ENCODE results near the gene CDCP1. TPM values are rescaled to one million over a fixed set of nuclear protein-coding genes. Genes with fewer than 3 reads are reported as not detected.

Gene CDCP1
- total RNA-seq, 2 experiments from 2014 or later = 5.3 to 7.0 TPM

DNA sequence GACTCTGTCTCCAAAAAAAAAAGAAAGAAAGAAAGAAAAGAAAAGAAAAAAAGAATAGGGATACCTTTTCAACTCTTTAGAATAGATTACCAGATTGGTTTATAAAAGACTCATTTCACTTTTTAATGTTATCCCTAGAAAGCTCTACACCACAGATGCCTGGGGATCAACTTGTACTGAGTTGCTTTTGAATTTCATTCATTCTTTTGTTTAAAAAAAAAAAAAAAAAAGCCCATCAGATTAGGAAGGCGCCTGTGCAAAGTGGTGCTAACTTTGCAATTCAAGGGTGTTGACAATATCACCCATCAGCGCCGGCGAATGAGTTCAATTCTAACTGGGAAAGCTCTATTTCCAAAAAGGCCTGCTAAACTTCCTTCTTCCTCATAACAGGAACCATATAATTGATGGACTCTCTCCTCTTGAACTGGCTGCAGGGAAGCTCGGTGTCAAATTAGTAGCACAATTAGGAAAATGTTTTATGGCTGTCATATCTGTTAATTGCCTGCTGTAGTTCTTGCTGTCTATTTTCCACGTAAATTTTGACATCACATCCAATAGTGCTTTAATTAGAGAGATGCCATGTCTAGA, 48.8 kb downstream of the CDCP1 start:
- ATAC-seq (no peak), DNase-seq (no peak)
- CTCF ChIA-PET = interaction anchor here (0.9 to 1.2 kb wide), 2 partner anchors 14 to 113 kb away, joined by 3 read pairs; no protein-coding TSS in a partner anchor
- Mint-ChIP-seq H3K4me3 (no peak overlapping the region), H3K9me3 (ENCODE audit: low read depth) (no peaks in the 10 kb centered on the region), H3K27me3 (peaks cover 68% of the 10 kb centered on the region), H3K4me1 (peaks cover 18% of the 10 kb centered on the region), H3K27ac (no peak overlapping the region), H3K36me3 (peaks cover 18% of the 10 kb centered on the region)

- peaks cover 69% of the 10 kb centered on the region for H3K27me3 Mint-ChIP-seq
- no peaks in the 10 kb centered on the region for H3K9me3 Mint-ChIP-seq (ENCODE audit: low read depth)
- H3K36me3 Mint-ChIP-seq = peaks cover 18% of the 10 kb centered on the region
- no peak overlapping the region for H3K27ac Mint-ChIP-seq
- ATAC-seq = no peak
- CTCF ChIA-PET = interaction anchor here (1.2 to 1.4 kb wide), 2 partner anchors 15 to 55 kb away, joined by 3 to 4 read pairs; no protein-coding TSS in a partner anchor
- no peak overlapping the region for H3K4me3 Mint-ChIP-seq
- no peak for DNase-seq
- peaks cover 12% of the 10 kb centered on the region for H3K4me1 Mint-ChIP-seq
These were observed 50.2 kb downstream of the CDCP1 start for GRCh38 chr3:45095916-45096526.

- H3K9me3 Mint-ChIP-seq (ENCODE audit: low read depth) = no peaks in the 10 kb centered on the region
- H3K36me3 Mint-ChIP-seq = peaks cover 19% of the 10 kb centered on the region
- H3K4me3 Mint-ChIP-seq = no peak overlapping the region
- DNase-seq = no peak
- H3K4me1 Mint-ChIP-seq = peaks cover 5% of the 10 kb centered on the region
- H3K27me3 Mint-ChIP-seq = peaks cover 46% of the 10 kb centered on the region
- CTCF ChIA-PET = no interaction called here
- ATAC-seq = no peak
- no peak overlapping the region for H3K27ac Mint-ChIP-seq
These were observed 53.0 kb downstream of the CDCP1 start for GRCh38 chr3:45093176-45093575.

- CTCF ChIA-PET = interaction anchor here (1.2 kb wide), 2 partner anchors 40 to 118 kb away, joined by 3 read pairs; no protein-coding TSS in a partner anchor
- DNase-seq (no peak), ATAC-seq (no peak)
- Mint-ChIP-seq H3K9me3 (ENCODE audit: low read depth) (no peaks in the 10 kb centered on the region), H3K4me3 (no peak overlapping the region), H3K27ac (no peak overlapping the region), H3K27me3 (peaks cover 40% of the 10 kb centered on the region), H3K4me1 (peaks cover 5% of the 10 kb centered on the region), H3K36me3 (peaks cover 19% of the 10 kb centered on the region)
These were observed 53.8 kb downstream of the CDCP1 start for GRCh38 chr3:45092132-45093031.

GRCh38 chr3:45090855-45091254, 55.3 kb downstream of the CDCP1 start:
- no peak for DNase-seq

GRCh38 chr3:45088543-45089358, 57.4 kb downstream of the CDCP1 start:
- Mint-ChIP-seq H3K27me3 (peaks cover 24% of the 10 kb centered on the region), H3K36me3 (peaks cover 10% of the 10 kb centered on the region), H3K9me3 (ENCODE audit: low read depth) (no peaks in the 10 kb centered on the region), H3K4me3 (no peak overlapping the region), H3K27ac (no peak overlapping the region), H3K4me1 (no peaks in the 10 kb centered on the region)
- ATAC-seq = no peak
- DNase-seq = no peak
- CTCF ChIA-PET = interaction anchor here (1.0 to 1.3 kb wide), 2 partner anchors 17 to 122 kb away, joined by 5 to 6 read pairs; no protein-coding TSS in a partner anchor

More at GRCh38 chr3:45090855-45091254, 55.3 kb downstream of the CDCP1 start:
- ATAC-seq = no peak
- peaks cover 31% of the 10 kb centered on the region for H3K27me3 Mint-ChIP-seq
- no peaks in the 10 kb centered on the region for H3K9me3 Mint-ChIP-seq (ENCODE audit: low read depth)
- CTCF ChIA-PET = interaction anchor here (1.2 kb wide), 1 partner anchor 120 kb away, joined by 3 read pairs; no protein-coding TSS in a partner anchor
- H3K4me3 Mint-ChIP-seq = no peak overlapping the region
- H3K36me3 Mint-ChIP-seq = peaks cover 19% of the 10 kb centered on the region
- H3K4me1 Mint-ChIP-seq = peaks cover 5% of the 10 kb centered on the region
- H3K27ac Mint-ChIP-seq = no peak overlapping the region

- no peak for DNase-seq
- no peak overlapping the region for H3K4me3 Mint-ChIP-seq
- H3K9me3 Mint-ChIP-seq (ENCODE audit: low read depth) = no peaks in the 10 kb centered on the region
- peaks cover 9% of the 10 kb centered on the region for H3K27me3 Mint-ChIP-seq
- H3K4me1 Mint-ChIP-seq = no peaks in the 10 kb centered on the region
- ATAC-seq = no peak
- peaks cover 4% of the 10 kb centered on the region for H3K36me3 Mint-ChIP-seq
- CTCF ChIA-PET = interaction anchor here (0.9 to 1.0 kb wide), 2 partner anchors 15 to 123 kb away, joined by 3 read pairs; no protein-coding TSS in a partner anchor
- no peak overlapping the region for H3K27ac Mint-ChIP-seq
These were observed 59.0 kb downstream of the CDCP1 start for GRCh38 chr3:45087155-45087554.

DNA sequence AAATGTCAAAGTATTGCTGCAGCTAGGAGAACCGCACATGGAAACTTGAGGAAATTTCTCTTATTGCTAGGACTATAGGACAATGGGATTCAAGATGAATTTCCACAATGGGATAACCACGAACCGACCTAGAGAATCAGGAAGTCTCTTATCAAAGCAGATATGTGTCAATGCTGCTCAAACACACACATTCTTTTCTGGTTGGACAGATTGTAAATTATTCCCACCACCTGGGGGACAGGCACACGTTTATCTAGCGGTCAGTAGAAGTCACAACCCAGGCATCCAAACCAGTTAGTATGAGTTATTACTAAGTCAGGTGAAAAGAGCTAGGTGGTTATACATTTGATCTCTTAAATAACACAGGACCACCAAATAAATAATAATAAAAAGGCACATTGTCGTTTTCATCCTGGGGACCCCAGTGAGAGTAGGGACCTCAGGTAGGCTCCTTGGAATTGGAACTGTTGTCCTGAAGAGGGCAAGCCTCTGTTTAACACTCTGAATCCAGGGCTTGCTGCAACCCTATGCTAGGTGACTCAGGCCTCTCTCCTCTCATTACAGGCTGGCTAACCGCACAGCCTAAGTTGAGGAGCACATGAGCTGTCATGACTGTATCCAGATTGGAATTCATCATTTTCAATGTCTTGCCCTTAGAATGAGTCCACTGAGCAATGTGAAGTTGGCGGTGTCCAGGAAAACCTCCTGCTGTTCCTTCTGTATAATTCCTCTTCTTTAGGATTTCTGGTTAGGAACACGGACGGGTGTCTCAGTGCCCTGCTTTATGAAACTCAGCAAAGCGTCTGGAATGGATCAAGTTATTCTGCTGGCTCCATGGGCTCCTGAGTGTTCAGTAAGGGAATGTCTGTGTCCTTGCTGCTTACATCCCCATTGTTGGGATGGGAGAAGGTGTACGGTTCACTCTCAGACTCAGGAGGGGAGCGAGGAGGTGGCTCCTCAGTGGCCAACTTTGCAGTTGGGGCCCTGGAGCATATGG, 61.1 kb downstream of the CDCP1 start:
- H3K27me3 Mint-ChIP-seq = peaks cover 8% of the 10 kb centered on the region
- no peaks in the 10 kb centered on the region for H3K4me1 Mint-ChIP-seq
- CTCF ChIA-PET = no interaction called here
- ATAC-seq (no peak), DNase-seq (no peak)
- no peak overlapping the region for H3K4me3 Mint-ChIP-seq
- H3K9me3 Mint-ChIP-seq (ENCODE audit: low read depth) = no peaks in the 10 kb centered on the region
- no peaks in the 10 kb centered on the region for H3K36me3 Mint-ChIP-seq
- no peak overlapping the region for H3K27ac Mint-ChIP-seq

DNA sequence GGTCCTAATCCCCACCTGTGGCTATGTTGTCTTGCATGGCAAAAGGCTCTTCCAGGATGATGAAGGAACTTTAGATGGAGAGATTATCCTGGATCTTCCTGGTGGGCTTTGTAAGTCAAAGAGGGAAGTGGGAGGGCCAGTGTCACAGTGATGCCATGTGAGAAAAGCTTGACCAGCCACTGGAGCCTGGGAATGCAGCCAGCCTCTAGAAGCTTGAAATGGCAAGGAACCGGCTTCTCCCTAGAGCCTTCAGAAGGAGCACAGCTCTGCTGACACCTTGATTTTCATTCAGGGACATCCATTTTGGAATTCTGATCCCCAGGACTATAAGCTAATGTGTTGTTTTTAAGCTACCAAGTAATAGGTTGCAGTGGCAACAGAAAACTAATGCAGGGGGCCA, 61.8 kb downstream of the CDCP1 start:
- Mint-ChIP-seq H3K4me1 (no peaks in the 10 kb centered on the region), H3K4me3 (no peak overlapping the region), H3K27me3 (peaks cover 10% of the 10 kb centered on the region), H3K9me3 (ENCODE audit: low read depth) (no peaks in the 10 kb centered on the region), H3K36me3 (no peaks in the 10 kb centered on the region), H3K27ac (no peak overlapping the region)
- DNase-seq (no peak), ATAC-seq (no peak)
- CTCF ChIA-PET = no interaction called here

- Mint-ChIP-seq H3K27me3 (peaks cover 10% of the 10 kb centered on the region), H3K4me3 (no peak overlapping the region), H3K36me3 (no peaks in the 10 kb centered on the region), H3K27ac (no peak overlapping the region), H3K9me3 (ENCODE audit: low read depth) (no peaks in the 10 kb centered on the region), H3K4me1 (no peaks in the 10 kb centered on the region)
- CTCF ChIA-PET = no interaction called here
- ATAC-seq = no peak
- DNase-seq = no peak
These were observed 63.2 kb downstream of the CDCP1 start for GRCh38 chr3:45083023-45083422.

- H3K36me3 Mint-ChIP-seq = no peaks in the 10 kb centered on the region
- no peak for ATAC-seq
- H3K27ac Mint-ChIP-seq = no peak overlapping the region
- no peaks in the 10 kb centered on the region for H3K4me1 Mint-ChIP-seq
- peaks cover 10% of the 10 kb centered on the region for H3K27me3 Mint-ChIP-seq
- no peaks in the 10 kb centered on the region for H3K9me3 Mint-ChIP-seq (ENCODE audit: low read depth)
- no peak for DNase-seq
- CTCF ChIA-PET = no interaction called here
- no peak overlapping the region for H3K4me3 Mint-ChIP-seq
These were observed 64.0 kb downstream of the CDCP1 start for GRCh38 chr3:45082142-45082538.

Measured in activated CD8-positive, alpha-beta memory T cell treated with anti-CD3 and anti-CD28 coated beads, Interleukin-2, amount 10 ng/mL, durations not matched to agents 7 days and 5 days (primary cell).